Stimulated activated CD4-positive, alpha-beta T cell treated with anti-CD3 and anti-CD28 coated beads, Interleukin-2, amount 100 ng/mL, for 4 hours (primary cell): ENCODE measurements around the gene RCN2.
"Not testable (repeated sequence)": the region's sequence is repeated elsewhere in the genome, so short reads cannot be mapped to it uniquely, and the experiment has no call there.

Experiments
- DNase-seq: peaks from one replicate; pipeline ENCODE4 v3.0.0-alpha.2; 2020; ENCODE audit warnings: low read depth

The RCN2 gene

GRCh38 chr15:76932135-76932966 lies 802 bp downstream of the RCN2 start:
- no peak for DNase-seq

GRCh38 chr15:76935620-76936019 lies 4.1 kb downstream of the RCN2 start:
- DNase-seq, result no peak

- no peak for DNase-seq
Observed at GRCh38 chr15:76936671-76937070, 5.1 kb downstream of the RCN2 start.

- DNase-seq, result no peak
Observed at GRCh38 chr15:76938752-76939151, 7.2 kb downstream of the RCN2 start.

GRCh38 chr15:76939715-76940114 lies 8.2 kb downstream of the RCN2 start:
- no peak for DNase-seq

- no peak for DNase-seq
Observed at GRCh38 chr15:76941636-76942035, 10.1 kb downstream of the RCN2 start.

- no peak for DNase-seq
Observed at GRCh38 chr15:76942331-76942730, 10.8 kb downstream of the RCN2 start.

- no peak for DNase-seq
Observed at GRCh38 chr15:76945494-76946093, 14.0 kb downstream of the RCN2 start.

- no peak for DNase-seq
Observed at GRCh38 chr15:76947454-76947853, 15.9 kb downstream of the RCN2 start.

- DNase-seq, result no peak
Observed at GRCh38 chr15:76951220-76951619, 19.7 kb downstream of the RCN2 start.

GRCh38 chr15:76953913-76954312 lies 22.4 kb downstream of the RCN2 start:
- DNase-seq, result no peak

GRCh38 chr15:76954744-76955143 lies 23.2 kb downstream of the RCN2 start:
- DNase-seq, result no peak

GRCh38 chr15:76961268-76962011 lies 29.9 kb downstream of the RCN2 start:
- no peak for DNase-seq

- DNase-seq, result no peak
Observed at GRCh38 chr15:76962337-76963013, 30.9 kb downstream of the RCN2 start.

GRCh38 chr15:76963596-76963995 lies 32.0 kb downstream of the RCN2 start:
- no peak for DNase-seq

GRCh38 chr15:76964157-76964556 lies 32.6 kb downstream of the RCN2 start:
- no peak for DNase-seq

GRCh38 chr15:76966051-76966450 lies 34.5 kb downstream of the RCN2 start:
- DNase-seq, result not testable (repeated sequence)

GRCh38 chr15:76967067-76967466 lies 35.5 kb downstream of the RCN2 start:
- no peak for DNase-seq

- DNase-seq, result no peak
Observed at GRCh38 chr15:76968306-76968705, 36.8 kb downstream of the RCN2 start.

GRCh38 chr15:76972389-76973361 lies 41.1 kb downstream of the RCN2 start:
- no peak for DNase-seq

- DNase-seq, result peak; percentile 48
Observed at GRCh38 chr15:76973362-76973743, 41.8 kb downstream of the RCN2 start.
